ENCODE measurements around the gene COPG1.

Gene COPG1

DNA sequence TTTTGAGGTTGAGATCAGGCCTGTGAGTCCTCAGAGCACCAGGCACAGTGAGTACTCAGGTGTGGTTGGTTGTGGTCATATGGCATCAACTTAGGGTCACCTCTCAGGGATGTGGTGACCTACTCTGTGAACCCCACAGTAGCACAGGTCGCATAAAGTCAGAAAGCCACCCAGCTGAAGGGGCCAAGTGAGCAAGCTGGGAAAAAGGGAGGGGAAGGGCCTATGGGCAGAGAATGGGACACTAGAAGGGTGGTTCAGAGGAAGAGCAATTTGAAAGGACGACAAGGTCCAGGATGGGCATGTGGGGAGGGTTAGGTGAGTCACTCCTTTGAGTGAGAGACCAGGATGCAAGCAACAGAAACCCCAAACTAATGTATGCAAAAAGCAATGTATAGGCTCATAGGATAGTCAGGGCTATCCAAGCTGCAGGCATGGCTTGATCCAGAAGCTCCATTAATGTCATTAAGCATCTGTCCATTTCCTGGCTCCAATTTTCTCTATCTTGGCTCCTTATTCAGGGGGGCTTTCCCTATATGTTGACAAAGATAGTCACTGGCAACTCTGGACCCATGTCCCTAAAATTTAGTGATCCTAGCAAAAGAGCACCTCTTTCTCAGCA is 62.7 kb downstream of the COPG1 start:
- in situ Hi-C loops (cut with MboI; ENCODE audit: low sequenced_read_pairs): no loop called here

DNA sequence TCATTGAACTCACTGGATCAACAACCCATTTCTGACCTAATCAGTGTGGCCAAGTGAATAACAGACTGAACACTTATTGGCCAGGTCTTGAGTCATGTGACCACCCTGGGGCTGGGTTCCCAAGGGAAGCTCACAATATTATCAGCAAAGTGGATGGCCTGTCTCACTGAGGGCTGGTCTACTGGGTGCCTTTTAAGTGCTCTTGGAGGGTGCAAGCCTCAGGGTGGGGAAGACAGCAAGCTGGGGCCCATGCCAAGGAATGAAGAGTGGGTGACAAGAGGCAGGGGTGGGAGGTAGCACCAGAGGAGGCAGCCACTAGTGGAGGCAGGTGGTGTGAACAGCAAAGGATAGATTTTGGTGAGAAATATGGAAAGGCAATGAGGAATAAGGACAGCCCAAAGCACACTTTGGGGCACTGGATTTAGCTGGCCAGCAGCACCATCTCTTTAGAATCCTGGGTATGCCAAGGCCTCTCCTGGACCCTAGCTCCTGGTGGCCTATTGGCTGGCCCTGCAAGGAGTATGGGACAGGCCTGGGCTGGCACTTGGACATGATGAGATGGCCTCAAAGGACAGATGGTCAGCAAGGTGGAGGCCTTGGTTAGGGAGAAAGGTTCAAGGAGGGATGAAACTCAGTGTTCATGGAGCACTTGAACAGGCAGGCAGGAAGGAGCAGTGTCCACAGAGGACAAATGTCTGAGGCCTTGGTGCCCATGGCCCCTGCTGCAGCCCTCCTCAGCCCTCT is 63.4 kb downstream of the COPG1 start:
- in situ Hi-C loops (cut with MboI; ENCODE audit: low sequenced_read_pairs): no loop called here

DNA sequence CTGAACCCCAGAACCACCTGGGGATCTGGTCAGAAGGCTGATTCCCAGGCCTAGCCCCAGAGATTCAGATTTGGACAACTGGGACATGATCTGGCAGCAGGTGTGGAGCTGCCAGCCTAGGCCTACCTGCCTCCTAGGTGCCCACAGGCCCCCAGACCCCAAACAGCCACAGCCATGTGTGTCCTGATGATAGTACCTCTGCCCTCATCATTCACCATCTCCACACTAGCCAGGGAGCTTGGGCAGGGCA is 63.9 kb downstream of the COPG1 start:
- in situ Hi-C loops (cut with MboI; ENCODE audit: low sequenced_read_pairs): no loop called here

DNA sequence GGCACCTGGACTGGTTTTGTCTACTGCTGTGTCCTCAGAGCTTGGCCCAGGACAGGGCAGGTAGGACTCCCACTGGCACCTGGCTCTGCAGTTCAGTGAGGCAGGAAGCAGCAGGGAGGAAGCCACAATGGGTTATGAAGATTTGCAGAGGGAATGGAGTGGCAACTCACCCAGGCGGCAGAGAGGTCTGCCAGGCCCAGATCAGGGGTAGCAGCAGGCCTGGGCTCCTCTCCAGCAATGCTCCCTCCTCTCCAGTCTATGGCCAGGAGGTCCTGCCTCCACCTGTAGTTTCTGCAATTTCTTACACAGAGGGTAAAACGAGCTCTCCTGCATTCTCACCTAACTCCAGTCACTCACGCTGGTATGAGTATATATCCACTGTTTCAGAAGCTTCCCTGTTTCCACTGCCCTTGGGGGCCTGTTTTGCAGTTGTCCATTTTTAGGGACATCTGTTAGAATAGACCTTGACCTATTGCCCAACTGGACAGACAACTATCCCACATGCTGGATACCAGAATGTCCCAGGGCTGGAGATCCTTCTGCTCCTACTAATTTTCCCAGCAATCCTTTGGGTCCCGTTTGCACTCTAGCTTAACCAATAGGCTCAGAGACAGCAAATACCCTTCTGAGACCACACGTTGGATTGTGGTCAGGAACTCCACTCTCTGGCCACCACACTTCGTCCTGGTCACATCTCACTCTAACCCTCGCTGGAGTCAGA is 64.4 kb downstream of the COPG1 start:
- in situ Hi-C loops (cut with MboI; ENCODE audit: low sequenced_read_pairs): no loop called here

DNA sequence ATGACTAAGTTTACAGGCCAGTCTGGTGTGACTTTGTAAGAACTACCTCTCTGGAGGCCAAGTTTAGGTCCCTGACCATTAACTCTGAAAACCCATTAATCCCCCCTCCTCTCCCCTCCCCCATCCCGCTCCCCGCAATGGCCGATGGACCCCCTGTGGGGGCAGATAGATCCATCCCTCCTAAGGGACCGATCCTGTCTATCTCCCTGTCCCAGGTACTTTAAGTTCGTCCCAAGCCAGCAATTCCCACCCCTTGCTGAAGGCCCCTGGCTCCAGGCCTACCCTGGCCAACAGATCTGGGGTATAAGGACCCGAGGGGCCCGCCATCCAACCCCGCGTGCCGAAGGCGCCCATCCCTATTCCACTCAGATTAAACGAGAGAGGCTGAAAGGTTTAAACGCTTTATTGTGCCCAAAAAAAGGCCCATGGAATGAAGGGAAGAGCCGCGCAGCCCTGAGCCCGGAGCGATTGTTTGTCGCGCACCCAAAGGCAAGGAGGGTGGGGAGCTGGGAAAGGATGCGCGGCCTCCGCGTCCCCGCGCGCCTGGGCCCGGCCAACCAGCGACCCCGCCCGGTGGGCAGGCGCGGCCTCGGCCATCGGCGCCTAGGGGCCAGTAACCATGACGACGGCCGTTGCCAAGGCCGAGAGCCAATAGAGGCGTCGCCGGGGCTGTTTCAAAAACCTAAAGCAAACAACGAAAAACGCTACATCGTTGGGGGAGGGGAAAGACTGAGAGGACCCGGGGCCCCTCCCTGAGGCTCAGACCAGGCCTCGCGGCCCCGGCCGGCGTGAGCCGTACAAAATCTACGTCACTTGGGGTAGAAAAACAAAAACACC is 65.2 kb downstream of the COPG1 start:
- in situ Hi-C loops (cut with MboI; ENCODE audit: low sequenced_read_pairs): no loop called here

GRCh38 chr3:129315223-129315997 is 66.0 kb downstream of the COPG1 start:
- in situ Hi-C loops (cut with MboI; ENCODE audit: low sequenced_read_pairs): no loop called here

DNA sequence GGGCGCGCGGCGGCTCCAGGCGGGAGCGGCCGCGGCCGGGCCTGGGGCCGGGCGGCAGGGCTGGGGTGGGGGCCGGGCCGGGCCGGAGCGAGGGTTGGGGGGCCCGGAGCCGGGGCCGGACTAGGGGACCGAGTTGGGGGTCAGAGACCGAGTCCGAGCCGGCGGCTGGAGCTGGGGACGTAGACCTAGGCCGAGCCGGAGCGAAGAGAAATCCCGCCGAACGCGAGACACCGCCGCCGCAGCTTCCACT is 66.5 kb downstream of the COPG1 start:
- in situ Hi-C loops (cut with MboI; ENCODE audit: low sequenced_read_pairs): no loop called here

DNA sequence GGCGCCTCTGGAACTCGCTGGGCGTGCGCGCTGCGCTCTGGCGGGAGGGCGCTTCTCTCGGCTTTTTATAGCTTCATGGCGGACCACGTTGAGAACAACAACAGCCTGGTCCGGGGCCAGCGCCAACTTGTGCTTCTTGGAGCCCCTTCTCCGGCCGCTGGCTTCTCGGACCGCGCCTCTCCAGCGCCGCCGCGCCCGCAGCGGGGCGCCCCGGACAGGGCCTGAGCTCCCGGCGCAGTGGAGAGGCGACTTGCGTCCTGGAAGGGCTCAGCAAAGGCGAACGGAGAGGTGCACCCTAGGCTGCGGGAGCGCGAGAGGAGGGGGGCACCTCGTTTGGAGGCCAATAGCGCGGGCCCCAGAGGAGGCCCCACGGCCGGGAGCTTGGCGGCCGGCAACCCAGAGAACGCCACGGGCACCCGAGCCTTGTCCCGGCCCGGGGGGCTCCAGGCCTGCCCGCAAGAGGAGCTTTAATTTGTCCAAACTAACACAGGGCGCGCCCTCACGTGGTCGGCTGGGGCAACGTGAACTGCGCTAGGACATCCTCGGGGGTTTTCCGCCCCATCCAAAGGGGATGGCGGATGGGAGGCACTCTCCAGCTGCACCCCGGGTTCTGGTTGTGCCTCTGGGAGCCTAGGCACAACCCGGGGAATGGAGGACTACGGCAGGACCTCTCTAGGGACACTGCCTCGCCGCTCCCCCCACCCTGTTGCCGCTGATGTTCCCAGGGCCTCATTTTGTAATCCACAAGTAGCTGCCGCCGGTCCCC is 67.0 kb downstream of the COPG1 start:
- in situ Hi-C loops (cut with MboI; ENCODE audit: low sequenced_read_pairs): no loop called here

GRCh38 chr3:129317014-129317771 is 67.8 kb downstream of the COPG1 start:
- in situ Hi-C loops (cut with MboI; ENCODE audit: low sequenced_read_pairs): no loop called here

- in situ Hi-C loops (cut with MboI; ENCODE audit: low sequenced_read_pairs): no loop called here
These were observed 68.4 kb downstream of the COPG1 start for GRCh38 chr3:129317848-129318247.

DNA sequence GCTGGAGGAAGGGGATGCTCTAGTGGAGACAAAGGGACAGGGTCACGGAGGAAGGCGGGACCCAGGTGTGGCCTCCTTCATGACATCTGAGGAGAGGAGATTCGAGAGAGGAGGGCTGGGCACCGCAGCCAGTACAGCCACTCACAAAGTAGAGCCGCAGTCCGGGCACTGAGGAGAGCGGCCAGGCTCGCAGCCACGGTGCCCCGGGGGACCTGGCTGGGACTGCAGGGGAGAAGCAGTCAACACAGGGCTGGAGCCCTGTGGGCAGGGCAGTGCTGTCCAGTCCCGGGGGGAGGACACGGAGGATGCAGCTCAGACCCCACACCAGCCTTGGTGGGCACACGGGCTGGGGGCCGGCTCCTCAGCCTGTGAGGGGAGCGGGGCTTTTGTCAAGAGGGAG is 69.5 kb downstream of the COPG1 start:
- in situ Hi-C loops (cut with MboI; ENCODE audit: low sequenced_read_pairs): no loop called here

DNA sequence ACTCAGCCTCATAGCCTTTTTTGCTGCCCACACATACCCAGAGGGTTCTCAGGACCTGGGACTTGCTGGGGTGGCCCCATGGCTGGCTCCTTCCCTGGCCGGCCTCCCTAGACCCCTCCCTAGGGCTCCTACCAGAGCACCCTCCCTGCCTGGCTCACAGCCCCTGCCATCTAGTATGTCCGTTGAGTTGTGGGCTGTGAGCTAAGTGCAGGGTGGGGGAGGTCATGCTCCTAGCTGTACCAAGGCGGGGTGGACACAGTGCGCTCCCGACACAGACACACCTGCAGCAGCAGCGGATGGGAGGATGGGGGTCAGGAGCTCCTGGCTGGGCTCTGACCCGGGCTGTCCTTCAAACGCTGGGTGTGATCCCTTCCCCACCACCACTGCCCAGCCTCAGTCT is 70.9 kb downstream of the COPG1 start:
- in situ Hi-C loops (cut with MboI; ENCODE audit: low sequenced_read_pairs): no loop called here

DNA sequence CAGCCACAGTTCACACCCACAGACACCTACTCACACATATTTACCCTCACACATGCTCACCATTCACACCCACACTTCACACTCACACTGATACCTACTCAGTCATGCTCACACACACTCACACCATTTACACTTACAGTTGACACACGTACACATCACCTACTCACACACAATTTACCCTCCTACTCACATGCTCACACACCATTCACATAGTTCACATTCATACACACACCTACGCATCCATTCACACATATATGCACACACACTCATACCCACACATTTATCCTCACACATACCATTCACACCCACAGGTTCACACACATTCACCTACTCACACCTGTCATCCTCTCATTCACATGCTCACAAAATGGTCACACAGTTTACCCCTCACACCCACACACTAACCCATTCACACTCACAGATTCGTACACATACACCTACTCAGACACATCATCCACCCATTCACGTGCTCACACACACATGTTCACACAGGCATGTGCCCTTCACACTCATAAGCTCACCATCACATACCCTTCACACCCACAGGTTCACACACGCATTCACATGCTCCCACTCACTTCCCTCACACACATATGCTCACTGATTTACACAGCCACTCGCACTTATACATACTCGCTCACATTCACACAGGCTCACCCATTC is 71.5 kb downstream of the COPG1 start:
- in situ Hi-C loops (cut with MboI; ENCODE audit: low sequenced_read_pairs): no loop called here

GRCh38 chr3:129321887-129322286 is 72.5 kb downstream of the COPG1 start:
- in situ Hi-C loops (cut with MboI; ENCODE audit: low sequenced_read_pairs): no loop called here

- in situ Hi-C loops (cut with MboI; ENCODE audit: low sequenced_read_pairs): no loop called here
These were observed 74.4 kb downstream of the COPG1 start for GRCh38 chr3:129323651-129324294.

- in situ Hi-C loops (cut with MboI; ENCODE audit: low sequenced_read_pairs): no loop called here
These were observed 75.4 kb downstream of the COPG1 start for GRCh38 chr3:129324855-129325254.

DNA sequence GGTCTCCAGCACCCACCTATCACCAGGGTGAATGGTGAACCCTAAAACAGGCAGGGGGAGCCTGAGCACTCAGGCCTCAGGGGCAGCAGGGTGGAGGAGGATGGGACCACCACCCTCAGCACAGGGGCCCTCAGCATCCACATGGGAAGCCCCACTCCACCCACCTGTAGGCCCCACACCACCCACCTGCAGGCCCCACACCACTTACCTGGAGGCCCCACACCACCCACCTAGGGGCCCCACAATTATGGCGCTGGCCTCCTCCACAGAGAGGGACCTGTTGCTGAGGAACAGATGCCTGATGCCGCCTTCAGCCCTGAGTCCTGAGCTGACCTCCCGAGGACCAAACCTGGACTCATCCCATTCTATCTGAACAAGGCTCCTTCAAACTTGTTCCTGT is 76.0 kb downstream of the COPG1 start:
- in situ Hi-C loops (cut with MboI; ENCODE audit: low sequenced_read_pairs): no loop called here

- in situ Hi-C loops (cut with MboI; ENCODE audit: low sequenced_read_pairs): no loop called here
These were observed 76.7 kb downstream of the COPG1 start for GRCh38 chr3:129326138-129326537.

DNA sequence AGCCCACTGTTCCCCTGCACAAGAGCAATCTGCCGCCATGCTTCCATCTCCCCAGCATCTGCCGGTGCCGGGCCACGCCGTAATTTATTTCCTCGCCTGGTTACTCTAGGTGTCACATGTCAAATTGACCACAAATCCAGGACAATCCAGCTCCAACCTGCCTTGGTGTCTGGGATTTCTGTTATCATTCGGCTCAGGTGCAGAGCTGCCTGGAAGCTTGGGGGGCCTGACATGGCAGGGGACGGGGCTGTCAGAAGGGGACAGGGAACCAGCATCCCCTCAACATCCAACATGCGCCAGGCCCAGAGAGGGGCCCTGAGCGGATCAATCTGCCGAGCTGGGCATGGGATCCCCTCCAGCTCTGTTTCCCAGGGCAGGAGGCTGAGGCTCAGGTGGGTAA is 77.2 kb downstream of the COPG1 start:
- in situ Hi-C loops (cut with MboI; ENCODE audit: low sequenced_read_pairs): no loop called here
